Panc1 (cell line): ENCODE data around the gene PGA5.

Source experiments
- POLR2AphosphoS5 ChIP-seq: IDR thresholded peaks from 2 replicates; pipeline ENCODE4 v1.6.1; 2012; ENCODE audit warnings: mild to moderate bottlenecking, low read depth, low read length, moderate library complexity
- TCF7L2 ChIP-seq: IDR thresholded peaks from 2 replicates; pipeline ENCODE4 v1.6.1; 2011; ENCODE audit warnings: mild to moderate bottlenecking, low read depth, low read length, inconsistent platforms
- TF ChIP-seq, protein P1 (sequence below): fragments of 450-650 bp; IDR thresholded peaks from 2 replicates; pipeline ENCODE4 v1.5.1; 2017; ENCODE audit warnings: mild to moderate bottlenecking
- TF ChIP-seq, protein P2 (sequence below), 2 experiments: IDR thresholded peaks; 2 replicates each; pipeline ENCODE4 v1.6.1; 2011 to 2012; ENCODE audit warnings: low read depth in 2 of 2, control low read depth in 1 of 2, low read length in 1 of 2, mild to moderate bottlenecking in 1 of 2, moderate library complexity in 1 of 2; ENCODE audit not compliant: insufficient read depth in 1 of 2

GRCh38 chr11:61201476-61201875 is 39.5 kb upstream of the PGA5 start:
- TF ChIP-seq, protein P1, sequence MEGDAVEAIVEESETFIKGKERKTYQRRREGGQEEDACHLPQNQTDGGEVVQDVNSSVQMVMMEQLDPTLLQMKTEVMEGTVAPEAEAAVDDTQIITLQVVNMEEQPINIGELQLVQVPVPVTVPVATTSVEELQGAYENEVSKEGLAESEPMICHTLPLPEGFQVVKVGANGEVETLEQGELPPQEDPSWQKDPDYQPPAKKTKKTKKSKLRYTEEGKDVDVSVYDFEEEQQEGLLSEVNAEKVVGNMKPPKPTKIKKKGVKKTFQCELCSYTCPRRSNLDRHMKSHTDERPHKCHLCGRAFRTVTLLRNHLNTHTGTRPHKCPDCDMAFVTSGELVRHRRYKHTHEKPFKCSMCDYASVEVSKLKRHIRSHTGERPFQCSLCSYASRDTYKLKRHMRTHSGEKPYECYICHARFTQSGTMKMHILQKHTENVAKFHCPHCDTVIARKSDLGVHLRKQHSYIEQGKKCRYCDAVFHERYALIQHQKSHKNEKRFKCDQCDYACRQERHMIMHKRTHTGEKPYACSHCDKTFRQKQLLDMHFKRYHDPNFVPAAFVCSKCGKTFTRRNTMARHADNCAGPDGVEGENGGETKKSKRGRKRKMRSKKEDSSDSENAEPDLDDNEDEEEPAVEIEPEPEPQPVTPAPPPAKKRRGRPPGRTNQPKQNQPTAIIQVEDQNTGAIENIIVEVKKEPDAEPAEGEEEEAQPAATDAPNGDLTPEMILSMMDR = no peak
- no peak for TF ChIP-seq POLR2AphosphoS5
- TF ChIP-seq, protein P2, sequence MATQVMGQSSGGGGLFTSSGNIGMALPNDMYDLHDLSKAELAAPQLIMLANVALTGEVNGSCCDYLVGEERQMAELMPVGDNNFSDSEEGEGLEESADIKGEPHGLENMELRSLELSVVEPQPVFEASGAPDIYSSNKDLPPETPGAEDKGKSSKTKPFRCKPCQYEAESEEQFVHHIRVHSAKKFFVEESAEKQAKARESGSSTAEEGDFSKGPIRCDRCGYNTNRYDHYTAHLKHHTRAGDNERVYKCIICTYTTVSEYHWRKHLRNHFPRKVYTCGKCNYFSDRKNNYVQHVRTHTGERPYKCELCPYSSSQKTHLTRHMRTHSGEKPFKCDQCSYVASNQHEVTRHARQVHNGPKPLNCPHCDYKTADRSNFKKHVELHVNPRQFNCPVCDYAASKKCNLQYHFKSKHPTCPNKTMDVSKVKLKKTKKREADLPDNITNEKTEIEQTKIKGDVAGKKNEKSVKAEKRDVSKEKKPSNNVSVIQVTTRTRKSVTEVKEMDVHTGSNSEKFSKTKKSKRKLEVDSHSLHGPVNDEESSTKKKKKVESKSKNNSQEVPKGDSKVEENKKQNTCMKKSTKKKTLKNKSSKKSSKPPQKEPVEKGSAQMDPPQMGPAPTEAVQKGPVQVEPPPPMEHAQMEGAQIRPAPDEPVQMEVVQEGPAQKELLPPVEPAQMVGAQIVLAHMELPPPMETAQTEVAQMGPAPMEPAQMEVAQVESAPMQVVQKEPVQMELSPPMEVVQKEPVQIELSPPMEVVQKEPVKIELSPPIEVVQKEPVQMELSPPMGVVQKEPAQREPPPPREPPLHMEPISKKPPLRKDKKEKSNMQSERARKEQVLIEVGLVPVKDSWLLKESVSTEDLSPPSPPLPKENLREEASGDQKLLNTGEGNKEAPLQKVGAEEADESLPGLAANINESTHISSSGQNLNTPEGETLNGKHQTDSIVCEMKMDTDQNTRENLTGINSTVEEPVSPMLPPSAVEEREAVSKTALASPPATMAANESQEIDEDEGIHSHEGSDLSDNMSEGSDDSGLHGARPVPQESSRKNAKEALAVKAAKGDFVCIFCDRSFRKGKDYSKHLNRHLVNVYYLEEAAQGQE (IDR thresholded peaks at IDR 0.05; ENCODE audit: insufficient read depth in 1 of 2, low read depth in 2 of 2, low read length in 1 of 2) = no peak
- TF ChIP-seq TCF7L2 = no peak
